Left lung (tissue), 10 donors: Measurements from ENCODE around the gene IFIH1. TPM values are rescaled to one million over a fixed set of nuclear protein-coding genes. Genes with fewer than 3 reads are reported as not detected.

Source experiments
- ATAC-seq: fragments of 200-7000 bp; cut with Tn5 transposase; one replicate; pipeline ENCODE4 v1.9.1; 2020; ENCODE audit warnings: moderate library complexity
- DNase-seq, 4 donors: peaks; one replicate each; pipeline ENCODE4 v3.0.0-alpha.2; 2013 to 2020
- H3K27ac ChIP-seq, 2 donors: fragments of 200-600 bp; sonication (generic) in 1 of 2; one replicate each; pipeline versions ENCODE4 v1.5.0 to v1.8.0; 2020 to 2021
- H3K27me3 ChIP-seq, 2 donors: fragments of 200-600 bp; sonication (generic) in 1 of 2; one replicate each; pipeline versions ENCODE4 v1.5.0 to v1.8.0; 2020 to 2021
- H3K36me3 ChIP-seq, 2 donors: fragments of 200-600 bp; sonication (generic) in 1 of 2; one replicate each; pipeline versions ENCODE4 v1.5.0 to v1.8.0; 2020 to 2021
- H3K4me1 ChIP-seq, 2 donors: fragments of 200-600 bp; one replicate each; pipeline ENCODE4 v1.8.0; 2021
- H3K4me3 ChIP-seq, 2 donors: fragments of 200-600 bp; sonication (generic) in 1 of 2; one replicate each; pipeline versions ENCODE4 v1.5.0 to v1.8.0; 2020 to 2021; ENCODE audit warnings: mild to moderate bottlenecking in 1 of 2
- H3K9me3 ChIP-seq, 2 donors: fragments of 200-600 bp; sonication (generic) in 1 of 2; one replicate each; pipeline versions ENCODE4 v1.5.0 to v1.8.0; 2020 to 2021
- CTCF ChIP-seq, 2 donors: fragments of 200-600 bp; sonication (generic) in 1 of 2; IDR thresholded peaks; one replicate each; pipeline versions ENCODE4 v1.5.0 to v1.8.0; 2021; ENCODE audit warnings: antibody characterized with exemption in 2 of 2
- intact Hi-C, 2 donors: fragments of 100-400 bp; cut with DNase I; formaldehyde crosslinking; loops; one replicate each; pipeline versions ENCODE4 v1.11.2 to v1.14.2; 2022
- polyA plus RNA-seq, 6 donors: library from polyadenylated mRNA; unstranded; fragments of 120-200 nt; gene quantifications; one replicate each; pipeline ENCODE4 v1.2.1, GENCODE V29; 2013; ENCODE audit not compliant: insufficient read length in 6 of 6
- total RNA-seq, 2 donors: library from RNA; stranded (reverse); fragmentation: NEBNext Ultra II Directional; extraction: Animal tissue kit (Norgen Biotek cat#: 25700); gene quantifications; one replicate each; pipeline ENCODE4 v1.2.1, GENCODE V29; 2021
- donor health status: DM: no; HTN: yes; CAD: no.
- donor health status: DM: no; HTN: no; CAD: no.

IFIH1 gene
- total and polyA plus RNA-seq, 8 donors: 11.6 to 33.5 (median 12.8) TPM

GRCh38 chr2:162315938-162316337 is 2.5 kb downstream of the IFIH1 start:
- TF ChIP-seq CTCF (IDR thresholded peaks at IDR 0.05): no peak
- Histone ChIP-seq H3K27me3 (no peaks in the 10 kb centered on the region), H3K27ac (no peak overlapping the region), H3K36me3 (no peaks in the 10 kb centered on the region), H3K9me3 (no peaks in the 10 kb centered on the region), H3K4me3 (peak overlapping the region in 1 of 2 donors; percentile 92), H3K4me1 (peaks cover 8 to 60% of the 10 kb centered on the region in 2 donors)
- intact Hi-C loops: no loop called here
- no peak for ATAC-seq
- no peak for DNase-seq

GRCh38 chr2:162312853-162313252 is 5.6 kb downstream of the IFIH1 start:
- TF ChIP-seq CTCF (IDR thresholded peaks at IDR 0.05): no peak
- DNase-seq (no peak), ATAC-seq (no peak)
- intact Hi-C loops: no loop called here
- Histone ChIP-seq H3K9me3 (no peaks in the 10 kb centered on the region), H3K27ac (no peak overlapping the region), H3K4me3 (no peak overlapping the region), H3K4me1 (peaks cover 6 to 39% of the 10 kb centered on the region in 2 donors), H3K27me3 (no peaks in the 10 kb centered on the region), H3K36me3 (peaks cover 0 to 25% of the 10 kb centered on the region in 2 donors)

GRCh38 chr2:162308747-162309503 is 9.6 kb downstream of the IFIH1 start:
- no peak for DNase-seq
- no peak for TF ChIP-seq CTCF (IDR thresholded peaks at IDR 0.05)
- Histone ChIP-seq H3K9me3 (no peaks in the 10 kb centered on the region), H3K4me3 (no peak overlapping the region), H3K4me1 (peaks cover 0 to 14% of the 10 kb centered on the region in 2 donors), H3K27ac (no peak overlapping the region), H3K36me3 (peaks cover 0 to 33% of the 10 kb centered on the region in 2 donors), H3K27me3 (no peaks in the 10 kb centered on the region)
- intact Hi-C loops: no loop called here
- ATAC-seq: no peak

GRCh38 chr2:162305901-162306300 is 12.6 kb downstream of the IFIH1 start:
- Histone ChIP-seq H3K9me3 (no peaks in the 10 kb centered on the region), H3K36me3 (peaks cover 0 to 33% of the 10 kb centered on the region in 2 donors), H3K27ac (no peak overlapping the region), H3K4me3 (no peak overlapping the region), H3K4me1 (no peaks in the 10 kb centered on the region), H3K27me3 (no peaks in the 10 kb centered on the region)
- ATAC-seq (no peak), DNase-seq (no peak)
- TF ChIP-seq CTCF (IDR thresholded peaks at IDR 0.05): no peak
- intact Hi-C loops: no loop called here

- Histone ChIP-seq H3K4me3 (no peak overlapping the region), H3K9me3 (no peaks in the 10 kb centered on the region), H3K27me3 (no peaks in the 10 kb centered on the region), H3K4me1 (peaks cover 0 to 8% of the 10 kb centered on the region in 2 donors), H3K27ac (no peak overlapping the region), H3K36me3 (peaks cover 0 to 15% of the 10 kb centered on the region in 2 donors)
- ATAC-seq: no peak
- intact Hi-C loops: no loop called here
- DNase-seq: no peak
- no peak for TF ChIP-seq CTCF (IDR thresholded peaks at IDR 0.05)
Measured at GRCh38 chr2:162301877-162302276, 16.6 kb downstream of the IFIH1 start.
